Ishikawa (cell line): ENCODE results near the gene SBF2.

ENCODE experiments used
- MAX ChIP-seq: IDR thresholded peaks from 2 replicates; pipeline ENCODE4 v1.6.1; 2012
- REST ChIP-seq: IDR thresholded peaks from 2 replicates; pipeline ENCODE4 v1.6.1; 2012; ENCODE audit warnings: low read depth, mild to moderate bottlenecking
- TCF12 ChIP-seq: IDR thresholded peaks from 2 replicates; pipeline ENCODE4 v1.6.1; 2012; ENCODE audit warnings: low read depth
- YY1 ChIP-seq: IDR thresholded peaks from 2 replicates; pipeline ENCODE4 v1.6.1; 2012; ENCODE audit warnings: low read depth
- ZBTB7A ChIP-seq: IDR thresholded peaks from 2 replicates; pipeline ENCODE4 v1.6.1; 2012; ENCODE audit warnings: low read depth

- TF ChIP-seq YY1 (no peak), REST (no peak), ZBTB7A (no peak), MAX (no peak), TCF12 (no peak)
Measured at GRCh38 chr11:9747828-9748227, 546.2 kb downstream of the SBF2 start.
